Measurements from ENCODE around the gene ASCC3. TPM values are rescaled to one million over a fixed set of nuclear protein-coding genes. Genes with fewer than 3 reads are reported as not detected.

Gene ASCC3
- total RNA-seq, 6 experiments from 2014 or later: 96.1 to 101 (median 97.8) TPM

DNA sequence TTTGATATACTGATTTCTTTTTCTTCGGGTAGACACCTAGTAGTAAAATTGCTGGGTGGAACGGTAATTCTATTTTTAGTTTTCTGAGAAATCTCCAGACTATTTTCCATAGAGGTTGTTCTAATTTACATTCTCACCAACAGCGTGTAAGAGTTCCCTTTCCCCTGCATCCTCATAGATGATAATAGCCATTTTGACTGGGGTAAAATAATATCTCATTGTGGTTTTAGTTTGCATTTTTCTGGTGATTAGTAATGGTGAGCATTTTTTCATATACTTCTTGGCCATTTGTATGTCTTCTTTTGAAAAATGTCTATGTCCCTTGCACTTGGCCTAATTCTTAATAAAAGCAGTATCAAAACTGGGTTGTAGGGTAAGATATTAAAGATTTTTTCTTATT is 267.5 kb downstream of the ASCC3 start:
- Mint-ChIP-seq H3K4me1 (ENCODE audit: low read depth) (peaks cover 30% of the 10 kb centered on the region), H3K27ac (no peak overlapping the region), H3K4me3 (no peak overlapping the region), H3K9me3 (no peaks in the 10 kb centered on the region), H3K27me3 (ENCODE audit: insufficient read depth) (no peaks in the 10 kb centered on the region; the same call in 1 of the 2 replicates), H3K36me3 (ENCODE audit: low read depth) (peaks cover 20% of the 10 kb centered on the region)
- DNase-seq: no peak
- TF ChIP-seq, protein P1, sequence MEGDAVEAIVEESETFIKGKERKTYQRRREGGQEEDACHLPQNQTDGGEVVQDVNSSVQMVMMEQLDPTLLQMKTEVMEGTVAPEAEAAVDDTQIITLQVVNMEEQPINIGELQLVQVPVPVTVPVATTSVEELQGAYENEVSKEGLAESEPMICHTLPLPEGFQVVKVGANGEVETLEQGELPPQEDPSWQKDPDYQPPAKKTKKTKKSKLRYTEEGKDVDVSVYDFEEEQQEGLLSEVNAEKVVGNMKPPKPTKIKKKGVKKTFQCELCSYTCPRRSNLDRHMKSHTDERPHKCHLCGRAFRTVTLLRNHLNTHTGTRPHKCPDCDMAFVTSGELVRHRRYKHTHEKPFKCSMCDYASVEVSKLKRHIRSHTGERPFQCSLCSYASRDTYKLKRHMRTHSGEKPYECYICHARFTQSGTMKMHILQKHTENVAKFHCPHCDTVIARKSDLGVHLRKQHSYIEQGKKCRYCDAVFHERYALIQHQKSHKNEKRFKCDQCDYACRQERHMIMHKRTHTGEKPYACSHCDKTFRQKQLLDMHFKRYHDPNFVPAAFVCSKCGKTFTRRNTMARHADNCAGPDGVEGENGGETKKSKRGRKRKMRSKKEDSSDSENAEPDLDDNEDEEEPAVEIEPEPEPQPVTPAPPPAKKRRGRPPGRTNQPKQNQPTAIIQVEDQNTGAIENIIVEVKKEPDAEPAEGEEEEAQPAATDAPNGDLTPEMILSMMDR (IDR thresholded peaks at IDR 0.05): no peak

DNA sequence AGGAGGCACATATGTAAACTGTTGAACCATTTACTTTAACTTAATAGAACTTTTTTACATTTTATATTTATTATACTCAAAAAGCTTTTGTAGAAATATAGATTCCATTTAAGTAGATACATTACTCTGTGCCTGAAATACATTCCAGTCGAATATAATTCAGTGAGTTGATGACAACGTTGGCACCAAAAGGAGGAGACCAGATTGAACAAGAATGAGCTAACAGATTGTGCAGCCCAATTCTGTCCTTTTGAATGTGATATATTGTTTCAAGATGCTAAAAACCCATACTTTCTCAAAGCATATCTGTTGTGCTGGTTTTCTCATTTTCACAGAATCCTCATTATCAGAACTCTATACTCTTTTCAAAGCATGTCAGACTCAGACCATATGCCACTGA is 269.0 kb downstream of the ASCC3 start:
- TF ChIP-seq, protein P1 (IDR thresholded peaks at IDR 0.05): no peak
- Mint-ChIP-seq H3K27me3 (ENCODE audit: insufficient read depth) (no peaks in the 10 kb centered on the region), H3K9me3 (no peaks in the 10 kb centered on the region), H3K4me3 (no peak overlapping the region), H3K27ac (no peak overlapping the region), H3K4me1 (ENCODE audit: low read depth) (peaks cover 16% of the 10 kb centered on the region), H3K36me3 (ENCODE audit: low read depth) (peaks cover 8% of the 10 kb centered on the region)
- DNase-seq: no peak

DNA sequence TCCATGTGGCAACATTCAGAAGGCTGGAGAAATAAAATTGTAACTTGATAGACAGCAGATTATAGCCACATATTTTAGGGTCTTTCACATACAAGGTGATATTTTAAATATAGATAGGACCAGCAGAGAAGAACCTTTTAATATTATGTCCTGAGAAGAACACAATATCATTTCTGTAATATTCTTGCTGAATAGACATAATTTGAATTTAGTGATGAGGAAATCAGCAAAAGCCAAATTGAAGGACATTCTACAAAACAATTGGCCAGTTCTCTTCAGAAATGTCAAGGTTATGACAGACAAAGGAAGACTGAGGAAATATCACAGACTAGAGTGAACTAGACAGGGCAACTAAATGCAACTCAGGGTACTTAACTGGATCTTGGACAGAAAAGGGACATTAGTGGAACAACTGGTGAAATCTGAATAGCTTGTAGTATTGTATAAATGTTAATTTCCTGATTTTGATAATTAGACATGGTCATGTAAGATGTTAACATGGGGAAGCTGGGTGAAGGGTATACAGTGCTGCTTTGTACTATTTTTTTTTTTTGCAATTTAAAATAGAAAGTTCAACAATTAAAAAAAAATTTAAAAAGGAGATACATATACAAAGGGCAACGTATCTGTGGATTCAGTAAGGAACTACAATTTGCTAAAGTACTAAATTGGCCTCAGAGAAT is 281.9 kb downstream of the ASCC3 start:
- Mint-ChIP-seq H3K4me3 (no peak overlapping the region), H3K36me3 (ENCODE audit: low read depth) (peaks cover 33% of the 10 kb centered on the region), H3K4me1 (ENCODE audit: low read depth) (no peaks in the 10 kb centered on the region), H3K27ac (no peak overlapping the region), H3K27me3 (ENCODE audit: insufficient read depth) (peaks cover 2% of the 10 kb centered on the region), H3K9me3 (no peaks in the 10 kb centered on the region)
- DNase-seq: no peak
- TF ChIP-seq, protein P1 (IDR thresholded peaks at IDR 0.05): no peak

DNA sequence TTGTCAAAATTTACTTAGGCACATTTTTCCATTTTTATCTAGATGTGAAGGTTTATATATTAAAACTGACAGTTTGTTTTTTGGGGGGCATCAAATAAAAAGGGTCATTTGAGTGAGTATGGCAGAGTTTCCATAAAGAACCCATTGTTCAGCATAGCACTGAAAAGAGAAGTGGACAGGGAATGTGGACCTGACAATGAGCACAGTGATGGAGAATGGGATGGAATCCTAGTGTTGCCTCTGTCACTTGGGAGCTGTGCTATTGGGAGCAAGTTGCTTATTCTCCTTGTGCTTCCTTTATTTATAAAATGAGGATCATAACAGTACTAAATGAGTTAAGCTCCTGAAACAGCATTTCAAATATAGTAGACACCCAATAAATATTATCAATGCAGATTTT is 285.7 kb downstream of the ASCC3 start:
- Mint-ChIP-seq H3K27me3 (ENCODE audit: insufficient read depth) (peaks cover 2% of the 10 kb centered on the region), H3K36me3 (ENCODE audit: low read depth) (peaks cover 21% of the 10 kb centered on the region), H3K4me1 (ENCODE audit: low read depth) (no peaks in the 10 kb centered on the region), H3K27ac (no peak overlapping the region), H3K9me3 (no peaks in the 10 kb centered on the region), H3K4me3 (no peak overlapping the region)
- TF ChIP-seq, protein P1 (IDR thresholded peaks at IDR 0.05): no peak
- no peak for DNase-seq

DNA sequence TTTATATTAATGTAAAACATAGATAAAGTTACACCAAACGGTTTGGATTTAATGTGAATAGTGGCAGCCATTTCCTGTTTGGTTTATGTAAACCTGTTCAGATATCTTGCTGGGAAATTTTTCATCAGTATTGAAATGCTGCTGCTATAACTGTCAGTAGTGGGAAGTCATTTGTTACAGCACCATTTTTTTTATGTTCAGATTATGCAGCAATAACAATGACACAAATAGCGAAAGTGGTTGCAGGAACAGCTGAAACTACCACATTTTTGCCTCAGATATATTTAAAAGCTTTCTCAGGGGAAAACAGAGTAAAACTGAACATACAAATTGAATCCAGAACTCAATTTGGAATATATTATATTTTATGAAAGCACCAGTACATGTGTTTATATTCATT is 287.6 kb downstream of the ASCC3 start:
- Mint-ChIP-seq H3K27ac (no peak overlapping the region), H3K36me3 (ENCODE audit: low read depth) (peaks cover 22% of the 10 kb centered on the region), H3K4me1 (ENCODE audit: low read depth) (no peaks in the 10 kb centered on the region), H3K4me3 (no peak overlapping the region), H3K9me3 (no peaks in the 10 kb centered on the region), H3K27me3 (ENCODE audit: insufficient read depth) (peaks cover 2% of the 10 kb centered on the region)
- DNase-seq: no peak
- TF ChIP-seq, protein P1 (IDR thresholded peaks at IDR 0.05): no peak
